ENCODE results near the gene CAPN5.

Gene CAPN5

GRCh38 chr11:77175021-77175842 is 108.5 kb downstream of the CAPN5 start:
- H3K36me3 Mint-ChIP-seq: no peaks in the 10 kb centered on the region
- peaks cover 2 to 6% of the 10 kb centered on the region in 2 donors for H3K9me3 Mint-ChIP-seq
- H3K27me3 Mint-ChIP-seq: peaks cover 0 to 6% of the 10 kb centered on the region in 2 donors
- DNase-seq (no peak), ATAC-seq (replicated peaks) (peak in 1 of 2 donors; percentile 6)
- peak overlapping the region; percentile 82 for H3K27ac Mint-ChIP-seq
- H3K4me3 Mint-ChIP-seq: no peak overlapping the region
- peaks cover 6 to 18% of the 10 kb centered on the region in 2 donors for H3K4me1 Mint-ChIP-seq
